Smooth muscle cell (in vitro differentiated cells): ENCODE results near the gene C12orf56. TPM values are rescaled to one million over a fixed set of nuclear protein-coding genes. Genes with fewer than 3 reads are reported as not detected.
"Not testable (repeated sequence)": the region's sequence is repeated elsewhere in the genome, so short reads cannot be mapped to it uniquely, and the experiment has no call there.

Experiments used
- DNase-seq: peaks from one replicate; lab custom pipeline; 2025; ENCODE audit not compliant: unreplicated experiment; lab: John Stamatoyannopoulos, UW
- H2AFZ ChIP-seq: fragments of 200-600 bp; sonication (generic); 2 replicates; pipeline ENCODE4 v1.6.0; 2016; ENCODE audit warnings: antibody characterized with exemption, low read depth, mild to moderate bottlenecking
- H3F3A ChIP-seq: fragments of 200-600 bp; sonication (generic); 2 replicates; pipeline ENCODE4 v1.6.0; 2017; ENCODE audit warnings: antibody characterized with exemption, low read depth
- H3K27ac ChIP-seq: fragments of 200-600 bp; sonication (generic); 2 replicates; pipeline ENCODE4 v1.5.1; 2016; ENCODE audit warnings: low read depth, mild to moderate bottlenecking
- H3K27me3 ChIP-seq: fragments of 200-600 bp; sonication (generic); 2 replicates; pipeline ENCODE4 v1.6.1; 2016; ENCODE audit warnings: low read depth, mild to moderate bottlenecking
- H3K36me3 ChIP-seq: fragments of 200-600 bp; sonication (generic); 2 replicates; pipeline ENCODE4 v1.5.1; 2016; ENCODE audit warnings: low read depth
- H3K4me1 ChIP-seq: fragments of 200-600 bp; sonication (generic); 2 replicates; pipeline ENCODE4 v1.5.1; 2016; ENCODE audit warnings: low read depth
- H3K4me2 ChIP-seq: fragments of 200-600 bp; sonication (generic); 2 replicates; pipeline ENCODE4 v1.6.0; 2016; ENCODE audit warnings: mild to moderate bottlenecking
- H3K4me3 ChIP-seq: fragments of 200-600 bp; sonication (generic); 2 replicates; pipeline ENCODE4 v1.5.1; 2016; ENCODE audit warnings: mild to moderate bottlenecking
- H3K79me2 ChIP-seq: fragments of 200-600 bp; sonication (generic); 2 replicates; pipeline ENCODE4 v1.6.0; 2016; ENCODE audit warnings: low read depth, mild to moderate bottlenecking
- H3K9ac ChIP-seq: fragments of 200-600 bp; sonication (generic); 2 replicates; pipeline ENCODE4 v1.6.0; 2016; ENCODE audit warnings: low read depth
- H3K9me3 ChIP-seq: fragments of 200-600 bp; sonication (generic); replicated peaks from 2 replicates; pipeline ENCODE4 v1.5.1; 2016; ENCODE audit warnings: low read depth
- H4K20me1 ChIP-seq: fragments of 200-600 bp; sonication (generic); 2 replicates; pipeline ENCODE4 v1.6.0; 2016; ENCODE audit warnings: low read depth
- CTCF ChIP-seq: fragments of 200-600 bp; sonication (generic); IDR thresholded peaks from 2 replicates; pipeline ENCODE4 v1.5.1; 2017; ENCODE audit warnings: borderline replicate concordance, mild to moderate bottlenecking, antibody characterized with exemption; ENCODE audit not compliant: insufficient read depth, poor library complexity, severe bottlenecking
- WGBS: methylation state at CpG from one replicate; pipeline ENCODE4 v1.1.7; 2016; ENCODE audit warnings: low lambda C conversion rate; 5-methylcytosine and 5-hydroxymethylcytosine counted together
- polyA plus RNA-seq: library from polyadenylated mRNA; unstranded; fragments of >200 nt; fragmentation: Nextera tagmentation; extraction: Ambion mirVana; gene quantifications from 2 replicates; pipeline ENCODE4 v1.2.1, GENCODE V29; 2016
- total RNA-seq: library from RNA; depleted of rRNA; stranded (reverse); fragments of >200 nt; gene quantifications from 2 replicates; pipeline ENCODE4 v1.2.3, GENCODE V29; 2014

The C12orf56 gene
- total and polyA plus RNA-seq, 2 experiments from 2014 or later, result 0.67 to 1.1 TPM

- Histone ChIP-seq H3K36me3 (no peaks in the 10 kb centered on the region), H3K9ac (no peak overlapping the region), H3K9me3 (no peaks in the 10 kb centered on the region), H2AFZ (no peak overlapping the region), H3K4me1 (peaks cover 5% of the 10 kb centered on the region), H4K20me1 (no peaks in the 10 kb centered on the region), H3K4me3 (no peak overlapping the region), H3K27me3 (no peaks in the 10 kb centered on the region), H3K27ac (no peak overlapping the region), H3F3A (no peaks in the 10 kb centered on the region), H3K79me2 (no peaks in the 10 kb centered on the region), H3K4me2 (no peak overlapping the region)
- no peak for TF ChIP-seq CTCF
- 92% methylated on average over 3 of the region's 3 CpGs for WGBS
- DNase-seq, result no peak
Measured at GRCh38 chr12:64220046-64220445, 170.5 kb downstream of the C12orf56 start.

- H3K79me2 ChIP-seq, result no peaks in the 10 kb centered on the region
- no peak overlapping the region for H3K9ac ChIP-seq
- no peak overlapping the region for H3K4me2 ChIP-seq
- H4K20me1 ChIP-seq, result no peaks in the 10 kb centered on the region
- H3K27ac ChIP-seq, result no peak overlapping the region
- TF ChIP-seq CTCF, result no peak
- 64% methylated on average over 2 of the region's 2 CpGs for WGBS
- H3K4me3 ChIP-seq, result no peak overlapping the region
- H3K36me3 ChIP-seq, result no peaks in the 10 kb centered on the region
- H3F3A ChIP-seq, result no peaks in the 10 kb centered on the region
- H2AFZ ChIP-seq, result no peak overlapping the region
- peaks cover 5% of the 10 kb centered on the region for H3K4me1 ChIP-seq
- DNase-seq, result no peak
- no peaks in the 10 kb centered on the region for H3K9me3 ChIP-seq
- no peaks in the 10 kb centered on the region for H3K27me3 ChIP-seq
Measured at GRCh38 chr12:64219145-64219544, 171.4 kb downstream of the C12orf56 start.

- no peaks in the 10 kb centered on the region for H3K27me3 ChIP-seq
- no peak overlapping the region for H3K4me3 ChIP-seq
- H3K36me3 ChIP-seq, result no peaks in the 10 kb centered on the region
- H3F3A ChIP-seq, result no peaks in the 10 kb centered on the region
- H3K4me2 ChIP-seq, result no peak overlapping the region
- H4K20me1 ChIP-seq, result no peaks in the 10 kb centered on the region
- no peak for DNase-seq
- H3K9me3 ChIP-seq, result no peaks in the 10 kb centered on the region
- no peak overlapping the region for H3K9ac ChIP-seq
- no peak overlapping the region for H2AFZ ChIP-seq
- H3K27ac ChIP-seq, result no peak overlapping the region
- peaks cover 5% of the 10 kb centered on the region for H3K4me1 ChIP-seq
- H3K79me2 ChIP-seq, result no peaks in the 10 kb centered on the region
- no peak for TF ChIP-seq CTCF
- 80% methylated on average over 5 of the region's 5 CpGs for WGBS
Measured at GRCh38 chr12:64218597-64218996, 172.0 kb downstream of the C12orf56 start.

GRCh38 chr12:64217643-64218042, 172.9 kb downstream of the C12orf56 start:
- H3F3A ChIP-seq, H2AFZ ChIP-seq, H3K27me3 ChIP-seq, H4K20me1 ChIP-seq, H3K4me3 ChIP-seq, H3K79me2 ChIP-seq, H3K9ac ChIP-seq, DNase-seq, H3K9me3 ChIP-seq, H3K36me3 ChIP-seq, H3K4me2 ChIP-seq, H3K27ac ChIP-seq, H3K4me1 ChIP-seq: not testable (repeated sequence)
- WGBS, result 93% methylated on average over 7 of the region's 7 CpGs
